ENCODE data around the gene TUSC7. TPM values are rescaled to one million over a fixed set of nuclear protein-coding genes. Genes with fewer than 3 reads are reported as not detected.

TUSC7 gene
- total and polyA plus RNA-seq, 2 of the 8 experiments (the other 6 are each of a cell fraction or from before 2014, with no cell fraction given) = not detected

DNA sequence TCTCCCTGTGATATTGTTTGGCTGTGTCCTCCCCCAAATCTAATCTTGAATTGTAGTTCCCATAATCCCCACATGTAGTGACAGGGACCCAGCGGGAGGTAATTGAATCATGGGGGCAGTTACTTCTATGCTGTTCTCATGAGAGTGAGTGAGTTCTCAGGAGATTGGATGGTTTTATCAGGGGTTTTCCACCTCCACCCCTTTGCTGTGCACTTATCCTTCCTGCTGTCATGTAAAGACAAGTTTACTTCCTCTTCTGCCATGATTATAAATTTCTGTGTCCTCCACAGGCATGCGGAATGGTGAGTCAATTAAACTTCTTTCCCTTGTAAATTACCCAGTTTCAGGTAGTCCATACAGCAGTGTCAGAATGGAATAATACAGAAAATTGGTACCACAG, 24.7 kb downstream of the TUSC7 start:
- no peaks in the 10 kb centered on the region for H3K23me2 ChIP-seq (ENCODE audit: low read depth, low read length)
- H3K56ac ChIP-seq (replicated peaks; ENCODE audit: insufficient read length, low read depth, low read length) = no peak overlapping the region
- no peak overlapping the region for H2AK5ac ChIP-seq (ENCODE audit: low read depth, low read length)
- H4K8ac ChIP-seq (ENCODE audit: extremely low read depth, insufficient read depth, low read length) = no peak overlapping the region
- no peak overlapping the region for H2BK12ac ChIP-seq (ENCODE audit: low read depth, low read length)
- H3K79me1 ChIP-seq (ENCODE audit: low read depth, low read length) = no peaks in the 10 kb centered on the region
- ChIA-PET POLR2A (ENCODE audit: partially characterized antibody) (no interaction called here), CTCF (ENCODE audit: partially characterized antibody) (interaction anchor here (0.9 kb wide), 1 partner anchor 163 kb away, joined by 3 read pairs; no protein-coding TSS in a partner anchor)
- H3K79me2 ChIP-seq (ENCODE audit: control insufficient read depth in 1 of 2, insufficient read depth in 2 of 2, low read length in 2 of 2) = no peaks in the 10 kb centered on the region
- no peak for TF ChIP-seq NANOG (IDR thresholded peaks at IDR 0.05; ENCODE audit: insufficient read depth, low read depth, low read length, poor library complexity, severe bottlenecking)
- TF ChIP-seq YY1 (IDR thresholded peaks at IDR 0.05; ENCODE audit: low read depth, low read length) = no peak
- no peak for TF ChIP-seq RXRA (IDR thresholded peaks at IDR 0.05; ENCODE audit: insufficient read depth, low read depth, low read length)
- TF ChIP-seq RBBP5 (IDR thresholded peaks at IDR 0.05; ENCODE audit: borderline replicate concordance, low read depth, low read length) = no peak
- TF ChIP-seq BRCA1 (IDR thresholded peaks at IDR 0.05; ENCODE audit: low read depth, low read length) = no peak
- no peak for TF ChIP-seq RAD21 (IDR thresholded peaks at IDR 0.05 in 1 of 2, conservative IDR thresholded peaks at IDR 0.05 in 1 of 2; ENCODE audit: low read depth in 2 of 2, low read length in 2 of 2)
- no peak overlapping the region for H4K91ac ChIP-seq (replicated peaks; ENCODE audit: insufficient read length, low read length)
- no peak overlapping the region for H3K27ac ChIP-seq (ENCODE audit: low read depth, low read length)
- H4K20me1 ChIP-seq (replicated peaks in 1 of 2; ENCODE audit: control insufficient read depth in 1 of 2, insufficient read depth in 2 of 2, low read length in 2 of 2) = no peaks in the 10 kb centered on the region
- no peaks in the 10 kb centered on the region for H3K4me1 ChIP-seq (replicated peaks in 1 of 4; ENCODE audit: control insufficient read depth in 3 of 4, insufficient read depth in 4 of 4, low read length in 3 of 4)
- H3K23ac ChIP-seq (ENCODE audit: insufficient read length) = no peak overlapping the region
- FAIRE-seq (no peak), DNase-seq (ENCODE audit: low read depth in 1 of 2, low spot score in 2 of 2) (no peak)
- no peak overlapping the region for H4K5ac ChIP-seq (ENCODE audit: insufficient read length, low read depth, low read length)
- H2BK15ac ChIP-seq (ENCODE audit: low read length) = no peak overlapping the region
- H3K36me3 ChIP-seq (ENCODE audit: control insufficient read depth in 2 of 4, insufficient read depth in 4 of 4, low read length in 3 of 4) = no peaks in the 10 kb centered on the region
- H3K9me3 ChIP-seq (ENCODE audit: insufficient read depth in 2 of 2, low read depth in 1 of 2, low read length in 1 of 2) = peaks cover 5 to 7% of the 10 kb centered on the region in 2 experiments; a peak in 2 of 4 replicates
- 89% methylated on average over 2 of the region's 2 CpGs; no CpG with 5 or more reads in 1 of the 2 experiments for whole genome bisulfite sequencing, 2 experiments (ENCODE audit: extremely low coverage in 1 of 2, insufficient coverage in 1 of 2, insufficient read length in 1 of 2, insufficient replicate concordance in 2 of 2, low coverage in 1 of 2, low lambda C conversion rate in 2 of 2, missing lambda C conversion rate in 1 of 2)
- H3K4me2 ChIP-seq (ENCODE audit: insufficient read depth in 1 of 2, low read depth in 2 of 2, low read length in 2 of 2) = no peak overlapping the region
- H3K18ac ChIP-seq (ENCODE audit: extremely low read depth, low read length) = no peak overlapping the region
- H2BK5ac ChIP-seq (ENCODE audit: low read depth, low read length) = no peak overlapping the region
- H3K4ac ChIP-seq (replicated peaks; ENCODE audit: insufficient read length, low read depth, low read length) = no peak overlapping the region
- H3K4me3 ChIP-seq (ENCODE audit: extremely low read depth in 1 of 4, insufficient read depth in 2 of 4, low read depth in 3 of 4, low read length in 4 of 4) = no peak overlapping the region
- no peak overlapping the region for H2BK120ac ChIP-seq (replicated peaks; ENCODE audit: low read depth, low read length)
- H3K9ac ChIP-seq (replicated peaks in 1 of 4; ENCODE audit: extremely low read depth in 1 of 4, low read depth in 3 of 4, low read length in 3 of 4) = no peak overlapping the region
- H2BK20ac ChIP-seq (ENCODE audit: low read length) = no peak overlapping the region
- H3K27me3 ChIP-seq (replicated peaks in 1 of 4; ENCODE audit: control insufficient read depth in 3 of 4, extremely low read depth in 1 of 4, insufficient read depth in 3 of 4, low read length in 3 of 4) = no peaks in the 10 kb centered on the region
- no peak overlapping the region for H3K14ac ChIP-seq (ENCODE audit: insufficient read length)
- no peak overlapping the region for H2AFZ ChIP-seq (ENCODE audit: low read length)
